GM21717 (cell line): Measurements from ENCODE around the gene PPP1R8.
"Not testable (repeated sequence)": the region's sequence is repeated elsewhere in the genome, so short reads cannot be mapped to it uniquely, and the experiment has no call there.

Experiments used
- ATAC-seq: cut with Tn5 transposase; IDR thresholded peaks from one replicate; pipeline ENCODE4 v1.9.1; 2021; ENCODE audit warnings: mild to moderate bottlenecking, moderate library complexity; ENCODE audit not compliant: unreplicated experiment

PPP1R8 gene

GRCh38 chr1:27831568-27832410, 1.2 kb downstream of the PPP1R8 start:
- ATAC-seq = no peak

GRCh38 chr1:27832762-27833161, 2.2 kb downstream of the PPP1R8 start:
- ATAC-seq = no peak

GRCh38 chr1:27833470-27833869, 2.9 kb downstream of the PPP1R8 start:
- no peak for ATAC-seq

- no peak for ATAC-seq
Observed at GRCh38 chr1:27835046-27835445, 4.5 kb downstream of the PPP1R8 start.

GRCh38 chr1:27835501-27835900, 4.9 kb downstream of the PPP1R8 start:
- no peak for ATAC-seq

- no peak for ATAC-seq
Observed at GRCh38 chr1:27849951-27850350, 19.4 kb downstream of the PPP1R8 start.

GRCh38 chr1:27855085-27855484, 24.5 kb downstream of the PPP1R8 start:
- no peak for ATAC-seq

GRCh38 chr1:27856561-27857343, 26.2 kb downstream of the PPP1R8 start:
- no peak for ATAC-seq

- ATAC-seq = not testable (repeated sequence)
Observed at GRCh38 chr1:27857552-27857951, 27.0 kb downstream of the PPP1R8 start.

GRCh38 chr1:27858072-27858948, 27.7 kb downstream of the PPP1R8 start:
- ATAC-seq = peak; percentile 64

- no peak for ATAC-seq
Observed at GRCh38 chr1:27858949-27859576, 28.5 kb downstream of the PPP1R8 start.

GRCh38 chr1:27861436-27861835, 30.9 kb downstream of the PPP1R8 start:
- no peak for ATAC-seq

GRCh38 chr1:27862004-27862403, 31.4 kb downstream of the PPP1R8 start:
- ATAC-seq = no peak

- no peak for ATAC-seq
Observed at GRCh38 chr1:27862671-27863537, 32.3 kb downstream of the PPP1R8 start.

GRCh38 chr1:27863538-27863915, 32.9 kb downstream of the PPP1R8 start:
- no peak for ATAC-seq

GRCh38 chr1:27864264-27864895, 33.8 kb downstream of the PPP1R8 start:
- ATAC-seq = no peak

GRCh38 chr1:27865821-27866220, 35.2 kb downstream of the PPP1R8 start:
- no peak for ATAC-seq

- ATAC-seq = no peak
Observed at GRCh38 chr1:27868556-27868931, 38.0 kb downstream of the PPP1R8 start.
